Mammary epithelial cell (primary cell): ENCODE data around the gene HOXA11.

Experiments
- CTCF ChIP-seq, 2 donors: IDR thresholded peaks in 1 of 2; conservative IDR thresholded peaks in 1 of 2; 2 replicates each; pipeline ENCODE4 v1.5.1; 2011 to 2012; ENCODE audit warnings: inconsistent platforms in 2 of 2, low read length in 2 of 2, mild to moderate bottlenecking in 2 of 2, control low read depth in 1 of 2, low read depth in 1 of 2; ENCODE audit not compliant: insufficient read depth in 1 of 2; ENCODE audit errors: extremely low read depth in 1 of 2
- EZH2 ChIP-seq: IDR thresholded peaks from 2 replicates; pipeline ENCODE4 v1.6.1; 2012; ENCODE audit warnings: low read length, inconsistent platforms, borderline replicate concordance

GRCh38 chr7:27167916-27168264 lies 17.1 kb downstream of the HOXA11 start:
- TF ChIP-seq EZH2 (no peak), CTCF (conservative IDR thresholded peaks at IDR 0.05 in 1 of 2, IDR thresholded peaks at IDR 0.05 in 1 of 2; ENCODE audit: extremely low read depth in 1 of 2, insufficient read depth in 1 of 2, low read depth in 1 of 2, low read length in 2 of 2) (no peak)
